HepG2 (cell line): ENCODE results near the gene SEMA3C.

Source experiments
- FOSL2 ChIP-seq: sonication (generic); formaldehyde crosslinking; IDR thresholded peaks from 2 replicates; pipeline ENCODE4 v1.4.0; 2020; ENCODE audit warnings: missing genetic modification reagents
- FOXK2 ChIP-seq: fragments of 450-650 bp; IDR thresholded peaks from 2 replicates; pipeline ENCODE4 v1.6.1; 2016
- KDM6A ChIP-seq: IDR thresholded peaks from 2 replicates; pipeline ENCODE4 v1.6.1; 2016; ENCODE audit warnings: low read depth
- NR2F1 ChIP-seq, 2 experiments: fragments of 450-650 bp in 1 of 2; formaldehyde crosslinking in 1 of 2; IDR thresholded peaks; 2 replicates each; pipeline versions ENCODE4 v1.5.0 to v1.6.1; 2016 to 2020; ENCODE audit warnings: mild to moderate bottlenecking in 1 of 2, missing compliant biosample characterization in 1 of 2, missing genetic modification reagents in 1 of 2, moderate library complexity in 1 of 2
- ZNF383 ChIP-seq: sonication (generic); formaldehyde crosslinking; IDR thresholded peaks from 2 replicates; pipeline ENCODE4 v1.4.0; 2020; ENCODE audit warnings: missing genetic modification reagents, mild to moderate bottlenecking, borderline replicate concordance
- ZNF564 ChIP-seq: sonication (generic); formaldehyde crosslinking; IDR thresholded peaks from 2 replicates; pipeline ENCODE4 v1.8.1; 2023; ENCODE audit warnings: mild to moderate bottlenecking, missing genetic modification reagents
- ZNF788 ChIP-seq: sonication (generic); formaldehyde crosslinking; IDR thresholded peaks from 2 replicates; pipeline ENCODE4 v1.5.0; 2020; ENCODE audit warnings: mild to moderate bottlenecking, missing genetic modification reagents, borderline replicate concordance
- TF ChIP-seq, protein P1 (sequence below): sonication (generic); formaldehyde crosslinking; IDR thresholded peaks from 2 replicates; pipeline ENCODE4 v1.9.0; 2022; ENCODE audit warnings: missing genetic modification reagents, mild to moderate bottlenecking, borderline replicate concordance
- TF ChIP-seq, protein P2 (sequence below): sonication (generic); formaldehyde crosslinking; IDR thresholded peaks from 2 replicates; pipeline ENCODE4 v1.5.0; 2020; ENCODE audit warnings: mild to moderate bottlenecking, missing genetic modification reagents, moderate library complexity

DNA sequence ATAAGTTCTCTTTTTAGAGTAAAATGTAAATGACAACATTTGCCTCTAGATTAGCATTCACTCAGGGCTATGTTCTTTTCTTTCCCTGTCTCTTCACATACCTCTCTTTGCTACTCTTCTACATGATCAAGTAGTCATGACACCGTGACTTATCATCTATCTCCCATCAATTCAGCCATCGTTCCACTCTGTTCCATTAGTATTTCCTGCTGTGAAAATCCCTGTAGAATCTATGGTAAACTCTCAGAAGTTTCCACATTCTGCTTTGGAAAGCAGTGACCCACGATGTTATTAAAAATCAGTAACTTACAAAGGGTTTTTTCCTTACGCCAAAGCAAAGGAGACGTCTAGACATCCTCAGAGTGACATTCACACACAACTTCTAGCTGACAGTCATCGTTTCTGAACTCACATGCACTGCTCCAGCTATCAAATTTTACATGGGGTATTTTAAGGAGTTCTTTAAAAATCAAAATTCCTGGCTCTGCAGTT is 135.6 kb downstream of the SEMA3C start:
- TF ChIP-seq, protein P1, sequence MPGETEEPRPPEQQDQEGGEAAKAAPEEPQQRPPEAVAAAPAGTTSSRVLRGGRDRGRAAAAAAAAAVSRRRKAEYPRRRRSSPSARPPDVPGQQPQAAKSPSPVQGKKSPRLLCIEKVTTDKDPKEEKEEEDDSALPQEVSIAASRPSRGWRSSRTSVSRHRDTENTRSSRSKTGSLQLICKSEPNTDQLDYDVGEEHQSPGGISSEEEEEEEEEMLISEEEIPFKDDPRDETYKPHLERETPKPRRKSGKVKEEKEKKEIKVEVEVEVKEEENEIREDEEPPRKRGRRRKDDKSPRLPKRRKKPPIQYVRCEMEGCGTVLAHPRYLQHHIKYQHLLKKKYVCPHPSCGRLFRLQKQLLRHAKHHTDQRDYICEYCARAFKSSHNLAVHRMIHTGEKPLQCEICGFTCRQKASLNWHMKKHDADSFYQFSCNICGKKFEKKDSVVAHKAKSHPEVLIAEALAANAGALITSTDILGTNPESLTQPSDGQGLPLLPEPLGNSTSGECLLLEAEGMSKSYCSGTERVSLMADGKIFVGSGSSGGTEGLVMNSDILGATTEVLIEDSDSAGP, result no peak
- TF ChIP-seq ZNF788 (CRISPR knock-in tag), result no peak
- TF ChIP-seq ZNF564 (CRISPR knock-in tag), result no peak
- no peak for TF ChIP-seq KDM6A (CRISPR knock-in tag)
- TF ChIP-seq, protein P2, sequence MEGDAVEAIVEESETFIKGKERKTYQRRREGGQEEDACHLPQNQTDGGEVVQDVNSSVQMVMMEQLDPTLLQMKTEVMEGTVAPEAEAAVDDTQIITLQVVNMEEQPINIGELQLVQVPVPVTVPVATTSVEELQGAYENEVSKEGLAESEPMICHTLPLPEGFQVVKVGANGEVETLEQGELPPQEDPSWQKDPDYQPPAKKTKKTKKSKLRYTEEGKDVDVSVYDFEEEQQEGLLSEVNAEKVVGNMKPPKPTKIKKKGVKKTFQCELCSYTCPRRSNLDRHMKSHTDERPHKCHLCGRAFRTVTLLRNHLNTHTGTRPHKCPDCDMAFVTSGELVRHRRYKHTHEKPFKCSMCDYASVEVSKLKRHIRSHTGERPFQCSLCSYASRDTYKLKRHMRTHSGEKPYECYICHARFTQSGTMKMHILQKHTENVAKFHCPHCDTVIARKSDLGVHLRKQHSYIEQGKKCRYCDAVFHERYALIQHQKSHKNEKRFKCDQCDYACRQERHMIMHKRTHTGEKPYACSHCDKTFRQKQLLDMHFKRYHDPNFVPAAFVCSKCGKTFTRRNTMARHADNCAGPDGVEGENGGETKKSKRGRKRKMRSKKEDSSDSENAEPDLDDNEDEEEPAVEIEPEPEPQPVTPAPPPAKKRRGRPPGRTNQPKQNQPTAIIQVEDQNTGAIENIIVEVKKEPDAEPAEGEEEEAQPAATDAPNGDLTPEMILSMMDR (CRISPR knock-in tag), result no peak
- no peak for TF ChIP-seq FOXK2
- no peak for TF ChIP-seq FOSL2 (CRISPR knock-in tag)
- TF ChIP-seq ZNF383, result no peak
- TF ChIP-seq NR2F1 (CRISPR knock-in tag; IDR thresholded peaks at IDR 0.05), result no peak
